ENCODE measurements around the gene OLFM3.

The OLFM3 gene

GRCh38 chr1:101943237-101943636 lies 53.5 kb downstream of the OLFM3 start:
- DNase-seq = no peak

- DNase-seq = no peak
Measured at GRCh38 chr1:101942516-101943193, 54.1 kb downstream of the OLFM3 start.

GRCh38 chr1:101938681-101939080 lies 58.0 kb downstream of the OLFM3 start:
- no peak for DNase-seq

GRCh38 chr1:101929343-101929742 lies 67.4 kb downstream of the OLFM3 start:
- DNase-seq = peak; percentile 54

- no peak for DNase-seq
Measured at GRCh38 chr1:101928829-101929228, 67.9 kb downstream of the OLFM3 start.

GRCh38 chr1:101924700-101925099 lies 72.0 kb downstream of the OLFM3 start:
- DNase-seq = no peak

- no peak for DNase-seq
Measured at GRCh38 chr1:101920577-101920976, 76.1 kb downstream of the OLFM3 start.

GRCh38 chr1:101918277-101918676 lies 78.4 kb downstream of the OLFM3 start:
- DNase-seq = no peak

GRCh38 chr1:101915597-101915996 lies 81.1 kb downstream of the OLFM3 start:
- DNase-seq = no peak

GRCh38 chr1:101914473-101915242 lies 82.1 kb downstream of the OLFM3 start:
- no peak for DNase-seq

- DNase-seq = no peak
Measured at GRCh38 chr1:101911894-101912293, 84.8 kb downstream of the OLFM3 start.

GRCh38 chr1:101908980-101909379 lies 87.7 kb downstream of the OLFM3 start:
- peak; percentile 15 for DNase-seq

- peak; percentile 81 for DNase-seq
Measured at GRCh38 chr1:101907264-101907663, 89.5 kb downstream of the OLFM3 start.

- no peak for DNase-seq
Measured at GRCh38 chr1:101905283-101905835, 91.4 kb downstream of the OLFM3 start.

- no peak for DNase-seq
Measured at GRCh38 chr1:101902199-101902598, 94.5 kb downstream of the OLFM3 start.

- no peak for DNase-seq
Measured at GRCh38 chr1:101898137-101898536, 98.6 kb downstream of the OLFM3 start.

GRCh38 chr1:101884621-101885020 lies 112.1 kb downstream of the OLFM3 start:
- DNase-seq = no peak

GRCh38 chr1:101875891-101876290 lies 120.8 kb downstream of the OLFM3 start:
- DNase-seq = no peak

GRCh38 chr1:101873672-101874071 lies 123.1 kb downstream of the OLFM3 start:
- DNase-seq = no peak

- DNase-seq = no peak
Measured at GRCh38 chr1:101859941-101860340, 136.8 kb downstream of the OLFM3 start.

GRCh38 chr1:101854271-101854670 lies 142.5 kb downstream of the OLFM3 start:
- DNase-seq = no peak

- DNase-seq = no peak
Measured at GRCh38 chr1:101852936-101853335, 143.8 kb downstream of the OLFM3 start.

GRCh38 chr1:101849356-101849755 lies 147.4 kb downstream of the OLFM3 start:
- no peak for DNase-seq

- no peak for DNase-seq
Measured at GRCh38 chr1:101847626-101848025, 149.1 kb downstream of the OLFM3 start.

Data from NCI-H82 (cell line).